ENCODE data around the gene TREML4.

The TREML4 gene

GRCh38 chr6:41284726-41285125 is 56.6 kb downstream of the TREML4 start:
- no peak for TF ChIP-seq CTCF (IDR thresholded peaks at IDR 0.05; ENCODE audit: extremely low read depth, missing control alignments)
- DNase-seq (ENCODE audit: low spot score) = peak; percentile 1

GRCh38 chr6:41286544-41287346 is 58.6 kb downstream of the TREML4 start, which contains the start of gene TREM1:
TSS of gene TREM1 (minus strand) at chr6:41286682. CDS start at chr6:41286655, 27 bp downstream.
- no peak for DNase-seq (ENCODE audit: low spot score)
- TF ChIP-seq CTCF (IDR thresholded peaks at IDR 0.05; ENCODE audit: extremely low read depth, missing control alignments) = no peak

DNA sequence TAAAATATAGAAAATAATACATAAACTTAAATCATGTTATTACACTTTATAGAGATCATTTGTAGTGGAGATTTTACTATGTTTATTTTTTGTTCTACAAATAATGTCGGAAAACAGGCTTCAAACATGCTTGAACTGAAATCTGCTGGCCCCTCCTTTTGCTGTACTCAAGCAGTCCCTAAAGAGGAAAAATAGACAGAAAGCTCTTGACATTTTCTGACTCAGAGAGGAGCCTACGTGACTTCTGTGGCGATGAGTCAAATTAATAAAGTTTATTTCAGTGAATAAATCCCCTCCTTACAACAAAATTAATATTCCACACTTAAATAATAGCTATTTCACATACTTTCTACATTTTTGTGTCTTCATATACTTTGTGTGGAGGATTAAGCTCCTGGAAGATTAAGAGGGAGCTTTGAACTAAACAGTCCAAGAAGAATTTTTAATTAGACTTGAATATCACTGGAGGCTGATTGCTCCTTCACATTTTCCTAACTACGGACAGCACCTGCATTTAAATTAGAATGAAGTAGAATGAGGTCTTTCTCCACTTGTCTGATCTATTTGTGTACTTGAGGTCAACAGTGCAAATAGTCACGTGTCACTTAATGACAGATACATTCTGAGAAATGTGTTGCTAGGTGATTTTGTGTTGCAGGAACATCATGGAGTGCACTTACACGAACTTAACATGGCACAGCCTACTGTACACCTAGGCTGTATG is 60.0 kb downstream of the TREML4 start:
- TF ChIP-seq CTCF (IDR thresholded peaks at IDR 0.05; ENCODE audit: extremely low read depth, missing control alignments) = no peak
- DNase-seq (ENCODE audit: low spot score) = peak; percentile 40

Measured in GM20000 (cell line).